Measurements from ENCODE around the gene LAMC1.
A peak's percentile ranks its signal among the peaks of the same experiment; 100 is the strongest.

Gene LAMC1

GRCh38 chr1:183023146-183023600 is at the start of gene LAMC1:
Gene LAMC1 (plus strand): TSS chr1:183023420. CDS start chr1:183023717, 297 bp downstream.
- peak; percentile 79 for DNase-seq

GRCh38 chr1:182974506-182975191 is 48.6 kb upstream of the LAMC1 start:
- DNase-seq = no peak

GRCh38 chr1:182977480-182977879 is 45.7 kb upstream of the LAMC1 start:
- no peak for DNase-seq

DNA sequence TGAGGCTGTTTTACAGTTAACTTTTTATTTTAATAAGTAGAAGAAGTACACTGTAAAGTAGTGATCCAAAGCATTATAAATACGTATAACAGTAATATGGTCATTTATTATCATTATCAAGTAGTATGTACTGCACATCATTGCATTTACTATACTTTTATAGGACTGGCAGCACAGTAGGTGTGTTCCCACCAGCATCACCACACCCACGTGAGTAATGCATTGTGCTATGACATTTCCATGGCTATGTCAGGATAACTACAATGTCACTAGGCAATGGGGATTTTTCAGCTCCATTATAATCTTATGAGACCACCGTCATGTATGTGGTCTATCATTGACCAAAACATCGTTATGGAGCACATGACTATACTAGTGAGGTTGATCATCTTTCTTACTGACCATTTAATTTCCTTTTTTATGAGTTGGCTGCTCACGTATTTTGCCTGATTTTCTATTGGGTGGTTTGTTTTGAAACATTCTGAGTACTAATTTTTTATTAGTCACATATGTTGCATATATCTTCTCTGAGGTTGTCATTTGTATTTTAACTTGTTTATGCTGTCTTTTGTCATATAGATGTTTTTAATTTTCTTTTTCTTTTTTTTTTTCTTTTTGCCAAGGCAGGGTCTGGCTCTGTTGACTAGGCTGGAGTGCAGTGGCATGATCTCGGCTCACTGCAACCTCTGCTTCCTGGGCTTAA is 44.9 kb upstream of the LAMC1 start:
- DNase-seq = no peak

DNA sequence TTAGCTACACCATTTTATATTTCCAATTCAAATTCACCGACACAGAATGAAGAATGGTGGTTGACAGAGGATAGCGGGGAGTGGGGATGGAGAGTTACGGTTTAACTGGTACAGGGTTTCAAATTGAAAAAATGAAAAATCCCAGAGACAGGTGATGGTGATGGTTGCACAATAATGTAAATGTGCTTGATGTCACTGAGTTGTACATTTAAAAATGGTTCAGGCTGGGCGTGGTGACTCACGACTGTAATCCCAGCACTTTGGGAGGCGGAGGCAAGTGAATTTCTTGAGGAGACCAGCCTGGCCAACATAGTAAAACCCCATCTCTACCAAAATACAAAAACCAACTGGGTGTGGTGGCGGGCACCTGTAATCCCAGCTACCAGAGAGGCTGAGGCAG is 39.1 kb upstream of the LAMC1 start:
- DNase-seq = no peak

DNA sequence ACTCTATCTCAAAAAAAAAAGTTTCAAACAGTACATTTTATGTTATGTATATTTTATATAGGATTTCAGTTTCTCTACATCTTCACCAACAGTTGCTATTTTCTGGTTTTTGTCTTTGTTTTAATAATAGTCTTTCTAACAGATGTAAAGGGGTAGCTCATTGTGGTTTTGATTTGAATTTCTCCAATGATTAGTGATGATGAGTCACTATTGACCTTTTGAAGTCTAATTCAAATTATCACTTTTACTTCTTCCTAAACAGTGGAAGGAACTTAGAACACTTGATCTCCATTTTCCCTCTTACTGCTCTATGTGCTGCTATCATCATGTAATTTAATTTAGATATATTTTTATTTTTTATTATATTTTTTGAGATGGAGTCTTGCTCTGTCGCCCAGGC is 38.6 kb upstream of the LAMC1 start:
- DNase-seq = no peak

DNA sequence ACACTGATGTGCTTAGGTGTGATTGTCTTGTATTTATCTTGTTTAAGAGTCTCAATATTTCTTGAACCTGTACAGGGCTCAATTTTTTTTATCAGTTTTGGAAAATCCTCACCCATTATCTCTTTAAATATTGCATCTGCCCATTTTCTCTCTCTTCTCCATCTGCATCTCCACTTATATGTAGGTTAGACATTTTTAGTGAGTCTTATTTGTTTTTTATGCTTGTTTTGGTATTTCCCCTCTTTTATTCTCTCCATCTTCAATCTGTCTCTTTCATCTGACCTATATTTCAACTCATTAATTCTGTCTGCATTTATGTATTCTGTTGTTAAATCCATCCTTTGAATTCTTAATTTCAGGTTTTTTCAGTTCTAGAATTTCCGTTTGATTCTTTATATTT is 37.3 kb upstream of the LAMC1 start:
- DNase-seq = no peak

- no peak for DNase-seq
Observed at GRCh38 chr1:182990413-182991144, 32.6 kb upstream of the LAMC1 start.

GRCh38 chr1:182993746-182994145 is 29.5 kb upstream of the LAMC1 start:
- DNase-seq = peak; percentile 48

GRCh38 chr1:182995894-182996293 is 27.3 kb upstream of the LAMC1 start:
- DNase-seq = peak; percentile 89

- peak; percentile 64 for DNase-seq
Observed at GRCh38 chr1:182996816-182997215, 26.4 kb upstream of the LAMC1 start.

- DNase-seq = no peak
Observed at GRCh38 chr1:182998482-182998881, 24.7 kb upstream of the LAMC1 start.

- no peak for DNase-seq
Observed at GRCh38 chr1:183000167-183000962, 22.9 kb upstream of the LAMC1 start.

DNA sequence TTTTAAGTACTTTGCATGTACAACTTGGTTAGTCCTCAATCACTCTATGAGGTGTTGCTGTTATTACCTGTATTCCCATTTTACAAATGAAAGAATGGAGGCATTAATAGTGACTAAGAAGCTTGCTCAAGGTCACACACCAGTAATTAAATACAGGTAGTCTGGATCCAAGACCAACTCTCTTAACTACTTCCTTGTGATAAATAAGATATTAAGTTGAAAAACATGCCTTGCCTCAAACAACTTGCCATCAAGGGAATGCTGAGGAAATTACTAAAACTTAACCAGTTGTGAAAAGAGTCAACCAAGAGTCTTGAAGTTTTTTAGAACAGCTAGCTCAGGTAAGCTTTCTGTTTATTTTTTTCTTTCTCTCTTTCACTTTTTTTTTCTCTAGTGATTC is 21.0 kb upstream of the LAMC1 start:
- DNase-seq = no peak

- no peak for DNase-seq
Observed at GRCh38 chr1:183002797-183003196, 20.4 kb upstream of the LAMC1 start.

- DNase-seq = no peak
Observed at GRCh38 chr1:183003203-183003602, 20.0 kb upstream of the LAMC1 start.

DNA sequence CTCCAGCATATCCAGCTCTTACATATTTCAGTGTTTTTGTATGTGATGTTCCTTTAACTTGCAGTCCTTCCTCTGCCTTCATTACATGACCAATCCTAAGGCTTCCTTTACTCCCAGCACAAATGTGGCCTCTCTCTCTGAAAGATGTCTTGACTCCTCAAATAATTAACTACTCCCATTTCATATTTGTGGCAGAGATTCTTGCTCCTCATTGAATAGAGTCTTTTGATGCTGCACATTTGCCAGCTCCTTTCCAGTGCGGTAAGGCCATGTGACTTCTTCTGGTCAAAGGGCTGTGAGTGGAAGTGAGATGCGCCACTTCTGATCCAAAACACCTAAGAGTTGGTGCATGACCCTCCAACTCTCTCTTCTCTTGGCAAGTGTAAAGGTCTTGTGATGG is 19.1 kb upstream of the LAMC1 start:
- DNase-seq = no peak

DNA sequence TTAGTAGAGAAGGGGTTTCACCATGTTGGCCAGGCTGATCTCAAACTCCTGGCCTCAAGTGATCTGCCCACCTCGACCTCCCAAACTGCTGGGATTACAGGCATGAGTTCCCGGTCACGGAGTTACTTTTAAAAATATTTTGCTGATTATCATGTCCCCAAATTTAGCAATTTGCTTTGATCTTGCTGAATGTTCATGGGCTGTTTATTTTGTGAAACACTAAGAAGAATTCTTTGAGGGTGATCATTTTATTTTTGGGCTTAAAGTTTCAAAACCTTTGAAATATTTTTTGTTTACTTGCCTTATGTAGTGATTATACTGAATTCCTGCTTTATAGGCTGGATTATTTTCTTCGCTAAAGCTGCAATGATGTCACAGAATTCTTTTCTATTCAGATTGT is 11.4 kb upstream of the LAMC1 start:
- DNase-seq = no peak

GRCh38 chr1:183012301-183012994 is 10.8 kb upstream of the LAMC1 start:
- no peak for DNase-seq

- no peak for DNase-seq
Observed at GRCh38 chr1:183019139-183019740, 4.0 kb upstream of the LAMC1 start.

GRCh38 chr1:183019860-183020259 is 3.4 kb upstream of the LAMC1 start:
- DNase-seq = no peak

Data from OCI-M1 (cell line).